Measurements from ENCODE around the gene SERPINB1. TPM values are rescaled to one million over a fixed set of nuclear protein-coding genes. Genes with fewer than 3 reads are reported as not detected.

SERPINB1 gene
- total RNA-seq, 1 donor = 127 TPM

- no peak overlapping the region for H3K4me3 ChIP-seq (ENCODE audit: low read length)
- H3K27me3 ChIP-seq (ENCODE audit: insufficient read depth, low read length) = no peaks in the 10 kb centered on the region
- peaks cover 8% of the 10 kb centered on the region for H3K4me1 ChIP-seq (ENCODE audit: insufficient read depth, low read length)
- H3K9me3 ChIP-seq (ENCODE audit: low read depth, low read length) = no peaks in the 10 kb centered on the region
Measured at GRCh38 chr6:2786269-2786668, 55.4 kb downstream of the SERPINB1 start.

GRCh38 chr6:2784930-2785329 is 56.7 kb downstream of the SERPINB1 start:
- H3K9me3 ChIP-seq (ENCODE audit: low read depth, low read length) = no peaks in the 10 kb centered on the region
- no peak overlapping the region for H3K4me3 ChIP-seq (ENCODE audit: low read length)
- no peaks in the 10 kb centered on the region for H3K27me3 ChIP-seq (ENCODE audit: insufficient read depth, low read length)
- no peaks in the 10 kb centered on the region for H3K4me1 ChIP-seq (ENCODE audit: insufficient read depth, low read length)

- H3K27me3 ChIP-seq (ENCODE audit: insufficient read depth, low read length) = no peaks in the 10 kb centered on the region
- no peak overlapping the region for H3K4me3 ChIP-seq (ENCODE audit: low read length)
- H3K9me3 ChIP-seq (ENCODE audit: low read depth, low read length) = no peaks in the 10 kb centered on the region
- H3K4me1 ChIP-seq (ENCODE audit: insufficient read depth, low read length) = no peaks in the 10 kb centered on the region
Measured at GRCh38 chr6:2784061-2784460, 57.6 kb downstream of the SERPINB1 start.

- H3K27me3 ChIP-seq (ENCODE audit: insufficient read depth, low read length) = no peaks in the 10 kb centered on the region
- H3K4me1 ChIP-seq (ENCODE audit: insufficient read depth, low read length) = no peaks in the 10 kb centered on the region
- no peaks in the 10 kb centered on the region for H3K9me3 ChIP-seq (ENCODE audit: low read depth, low read length)
- no peak overlapping the region for H3K4me3 ChIP-seq (ENCODE audit: low read length)
Measured at GRCh38 chr6:2783188-2783963, 58.3 kb downstream of the SERPINB1 start.

- Histone ChIP-seq H3K4me1 (ENCODE audit: insufficient read depth, low read length) (no peaks in the 10 kb centered on the region), H3K9me3 (ENCODE audit: low read depth, low read length) (no peaks in the 10 kb centered on the region), H3K27me3 (ENCODE audit: insufficient read depth, low read length) (no peaks in the 10 kb centered on the region), H3K4me3 (ENCODE audit: low read length) (no peak overlapping the region)
Measured at GRCh38 chr6:2782825-2783187, 58.9 kb downstream of the SERPINB1 start.

GRCh38 chr6:2782356-2782708 is 59.3 kb downstream of the SERPINB1 start:
- Histone ChIP-seq H3K4me1 (ENCODE audit: insufficient read depth, low read length) (no peaks in the 10 kb centered on the region), H3K9me3 (ENCODE audit: low read depth, low read length) (no peaks in the 10 kb centered on the region), H3K27me3 (ENCODE audit: insufficient read depth, low read length) (no peaks in the 10 kb centered on the region), H3K4me3 (ENCODE audit: low read length) (no peak overlapping the region)

Other genes starting within 250 kb of the SERPINB1 start
- 0.42 TPM for gene MYLK4, start 90.9 kb downstream of the SERPINB1 start, total RNA-seq
- 21.6 TPM for gene WRNIP1, start 76.5 kb downstream of the SERPINB1 start, total RNA-seq
- 51.4 TPM for gene SERPINB9, start 61.4 kb upstream of the SERPINB1 start, total RNA-seq
- 58.4 TPM for gene SERPINB6, start 129.7 kb upstream of the SERPINB1 start, total RNA-seq
- 14.5 TPM for gene NQO2, start 158.0 kb upstream of the SERPINB1 start, total RNA-seq
- gene RIPK1, start 226.6 kb upstream of the SERPINB1 start, total RNA-seq = 19.0 TPM

Measured in mononuclear cell (primary cell).